H9 (cell line): Measurements from ENCODE around the gene NFAM1. TPM values are rescaled to one million over a fixed set of nuclear protein-coding genes. Genes with fewer than 3 reads are reported as not detected.

Experiments
- DNase-seq: peaks from one replicate; pipeline ENCODE4 v3.0.0-alpha.2; 2017
- H2AFZ ChIP-seq: one replicate; pipeline ENCODE4 v1.6.1; 2013; ENCODE audit warnings: mild to moderate bottlenecking, low read length, control low read depth, moderate library complexity
- H2AK5ac ChIP-seq: 2 replicates; pipeline ENCODE4 v1.6.1; 2013; ENCODE audit warnings: low read length, control low read depth, mixed read lengths; ENCODE audit not compliant: insufficient read length
- H2BK120ac ChIP-seq: one replicate; pipeline ENCODE4 v1.6.1; 2013; ENCODE audit warnings: low read depth, mild to moderate bottlenecking, low read length, control low read depth, inconsistent platforms; ENCODE audit not compliant: poor library complexity, severe bottlenecking
- H2BK12ac ChIP-seq: 2 replicates; pipeline ENCODE4 v1.6.1; 2013; ENCODE audit warnings: low read length, control low read depth, mixed read lengths, low read depth; ENCODE audit not compliant: insufficient read length
- H2BK15ac ChIP-seq: 2 replicates; pipeline ENCODE4 v1.6.1; 2013; ENCODE audit warnings: low read depth, low read length, control low read depth
- H2BK20ac ChIP-seq: one replicate; pipeline ENCODE4 v1.6.1; 2013; ENCODE audit warnings: low read depth, mild to moderate bottlenecking, low read length, control low read depth, inconsistent platforms; ENCODE audit not compliant: poor library complexity, severe bottlenecking
- H2BK5ac ChIP-seq: 2 replicates; pipeline ENCODE4 v1.6.1; 2013; ENCODE audit warnings: low read length, control low read depth, mixed read lengths; ENCODE audit not compliant: insufficient read length
- H3K14ac ChIP-seq: 2 replicates; pipeline ENCODE4 v1.6.1; 2013; ENCODE audit warnings: low read length, control low read depth; ENCODE audit not compliant: insufficient read depth
- H3K18ac ChIP-seq: 2 replicates; pipeline ENCODE4 v1.6.1; 2013; ENCODE audit warnings: low read depth, mild to moderate bottlenecking, mixed read lengths, low read length, control low read depth; ENCODE audit not compliant: insufficient read length
- H3K23ac ChIP-seq: 2 replicates; pipeline ENCODE4 v1.6.1; 2013; ENCODE audit warnings: low read length, control low read depth, mixed read lengths, low read depth; ENCODE audit not compliant: insufficient read length
- H3K23me2 ChIP-seq: 2 replicates; pipeline ENCODE4 v1.6.1; 2013; ENCODE audit warnings: low read depth, mild to moderate bottlenecking, mixed read lengths, low read length, control low read depth; ENCODE audit not compliant: insufficient read length, poor library complexity, severe bottlenecking
- H3K27ac ChIP-seq: 2 replicates; pipeline ENCODE4 v1.5.1; 2013; ENCODE audit warnings: low read length, control low read depth, mixed read lengths, low read depth; ENCODE audit not compliant: insufficient read length
- H3K27me3 ChIP-seq: 2 replicates; pipeline ENCODE4 v1.6.1; 2013; ENCODE audit warnings: low read length, control low read depth, inconsistent platforms; ENCODE audit not compliant: insufficient read depth
- H3K4ac ChIP-seq: 2 replicates; pipeline ENCODE4 v1.6.1; 2013; ENCODE audit warnings: low read depth, mild to moderate bottlenecking, control low read depth, inconsistent platforms, low read length, moderate library complexity
- H3K4me1 ChIP-seq: 2 replicates; pipeline ENCODE4 v1.6.1; 2013; ENCODE audit warnings: low read length, control low read depth, inconsistent platforms; ENCODE audit not compliant: insufficient read depth
- H3K4me2 ChIP-seq: 2 replicates; pipeline ENCODE4 v1.6.1; 2013; ENCODE audit warnings: low read length, control low read depth, mixed read lengths; ENCODE audit not compliant: insufficient read length, insufficient read depth
- H3K56ac ChIP-seq: 2 replicates; pipeline ENCODE4 v1.6.1; 2013; ENCODE audit warnings: low read depth, mild to moderate bottlenecking, mixed read lengths, low read length, control low read depth; ENCODE audit not compliant: insufficient read length
- H3K79me1 ChIP-seq: 2 replicates; pipeline ENCODE4 v1.6.1; 2013; ENCODE audit warnings: low read depth, mild to moderate bottlenecking, moderate library complexity, low read length, control low read depth, inconsistent platforms; ENCODE audit not compliant: insufficient read depth, poor library complexity, severe bottlenecking
- H3K79me2 ChIP-seq: 2 replicates; pipeline ENCODE4 v1.6.1; 2013; ENCODE audit warnings: low read length, control low read depth, inconsistent platforms; ENCODE audit not compliant: insufficient read depth
- H3K9ac ChIP-seq: 2 replicates; pipeline ENCODE4 v1.6.1; 2013; ENCODE audit warnings: low read length, control low read depth, mixed read lengths; ENCODE audit not compliant: insufficient read length; ENCODE audit errors: extremely low read depth
- H3K9me3 ChIP-seq: one replicate; pipeline ENCODE4 v1.6.1; 2013; ENCODE audit warnings: low read depth, low read length, inconsistent platforms; ENCODE audit not compliant: control insufficient read depth
- H3T11ph ChIP-seq: one replicate; pipeline ENCODE4 v1.6.1; 2013; ENCODE audit warnings: mild to moderate bottlenecking, low read length, control low read depth, inconsistent platforms
- H4K20me1 ChIP-seq: one replicate; pipeline ENCODE4 v1.6.1; 2013; ENCODE audit not compliant: control insufficient read depth, insufficient read length, insufficient read depth
- H4K5ac ChIP-seq: 2 replicates; pipeline ENCODE4 v1.6.1; 2013; ENCODE audit warnings: low read depth, mild to moderate bottlenecking, mixed read lengths, low read length, control low read depth; ENCODE audit not compliant: insufficient read length
- H4K8ac ChIP-seq: replicated peaks from 2 replicates; pipeline ENCODE4 v1.6.1; 2013; ENCODE audit warnings: low read length, control low read depth, mixed read lengths, low read depth; ENCODE audit not compliant: insufficient read length
- H4K91ac ChIP-seq: 2 replicates; pipeline ENCODE4 v1.6.1; 2013; ENCODE audit warnings: low read depth, mild to moderate bottlenecking, moderate library complexity, mixed read lengths, low read length, control low read depth; ENCODE audit not compliant: insufficient read length
- H3K27ac Mint-ChIP-seq, 3 experiments: 2 replicates in 2 of 3; 3 replicates in 1 of 3; pipeline ENCODE4 v1.8.0; 2020 to 2021; ENCODE audit warnings: mixed read lengths in 3 of 3, mild to moderate bottlenecking in 1 of 3, moderate library complexity in 1 of 3
- H3K27me3 Mint-ChIP-seq: 2 replicates; pipeline ENCODE4 v1.8.0; 2021; ENCODE audit warnings: low read depth, mild to moderate bottlenecking, moderate library complexity, mixed read lengths
- H3K36me3 Mint-ChIP-seq, 3 experiments: 2 replicates in 2 of 3; 3 replicates in 1 of 3; pipeline ENCODE4 v1.8.0; 2020 to 2021; ENCODE audit warnings: low read depth in 3 of 3, mixed read lengths in 3 of 3; ENCODE audit not compliant: insufficient read depth in 1 of 3
- H3K4me1 Mint-ChIP-seq, 2 experiments: 2 replicates each; pipeline ENCODE4 v1.8.0; 2020; ENCODE audit warnings: mixed read lengths in 2 of 2
- H3K4me3 Mint-ChIP-seq, 2 experiments: 2 replicates in 1 of 2; 3 replicates in 1 of 2; pipeline ENCODE4 v1.8.0; 2020 to 2021; ENCODE audit warnings: mild to moderate bottlenecking in 2 of 2, mixed read lengths in 2 of 2, moderate library complexity in 1 of 2
- H3K9me3 Mint-ChIP-seq, 2 experiments: 2 replicates in 1 of 2; 3 replicates in 1 of 2; pipeline ENCODE4 v1.8.0; 2020; ENCODE audit warnings: mild to moderate bottlenecking in 2 of 2, mixed read lengths in 2 of 2, moderate library complexity in 1 of 2
- WGBS: extraction: QIAGEN DNeasy Blood & Tissue Kit; methylation state at CpG from one replicate; pipeline ENCODE4 v1.1.7; 2013; ENCODE audit warnings: missing lambda C conversion rate, low lambda C conversion rate, mixed read lengths; ENCODE audit not compliant: insufficient read length; ENCODE audit errors: extremely low coverage; 5-methylcytosine and 5-hydroxymethylcytosine counted together
- total RNA-seq: library from RNA; stranded (reverse); gene quantifications from 2 replicates; pipeline ENCODE4 v1.2.1, GENCODE V29; 2021
- TF ChIP-seq, protein P1 (sequence below): fragments of 200-600 bp; sonication (generic); conservative IDR thresholded peaks from 3 replicates; pipeline ENCODE4 v1.8.0; 2021; ENCODE audit warnings: antibody characterized with exemption, mild to moderate bottlenecking

NFAM1 gene
- total RNA-seq, 1 experiment from 2014 or later: 0.68 TPM

- no peak overlapping the region for H3K27ac Mint-ChIP-seq
- WGBS: no CpG with 5 or more reads among the region's 8 CpGs
- H3K4ac ChIP-seq: no peak overlapping the region
Measured at GRCh38 chr22:42385696-42386095, 46.5 kb downstream of the NFAM1 start.

More at GRCh38 chr22:42385696-42386095, 46.5 kb downstream of the NFAM1 start:
- H3K14ac ChIP-seq: no peak overlapping the region; the same call in 1 of the 2 replicates
- no peaks in the 10 kb centered on the region for H3K27me3 ChIP-seq
- H4K8ac ChIP-seq: no peak overlapping the region
- no peaks in the 10 kb centered on the region for H3K4me1 ChIP-seq
- no peak overlapping the region for H3T11ph ChIP-seq
- no peak overlapping the region for H2BK15ac ChIP-seq
- H3K23ac ChIP-seq: no peak overlapping the region
- H3K56ac ChIP-seq: no peak overlapping the region
- H3K18ac ChIP-seq: no peak overlapping the region
- no peak overlapping the region for H3K4me2 ChIP-seq
- TF ChIP-seq, protein P1, sequence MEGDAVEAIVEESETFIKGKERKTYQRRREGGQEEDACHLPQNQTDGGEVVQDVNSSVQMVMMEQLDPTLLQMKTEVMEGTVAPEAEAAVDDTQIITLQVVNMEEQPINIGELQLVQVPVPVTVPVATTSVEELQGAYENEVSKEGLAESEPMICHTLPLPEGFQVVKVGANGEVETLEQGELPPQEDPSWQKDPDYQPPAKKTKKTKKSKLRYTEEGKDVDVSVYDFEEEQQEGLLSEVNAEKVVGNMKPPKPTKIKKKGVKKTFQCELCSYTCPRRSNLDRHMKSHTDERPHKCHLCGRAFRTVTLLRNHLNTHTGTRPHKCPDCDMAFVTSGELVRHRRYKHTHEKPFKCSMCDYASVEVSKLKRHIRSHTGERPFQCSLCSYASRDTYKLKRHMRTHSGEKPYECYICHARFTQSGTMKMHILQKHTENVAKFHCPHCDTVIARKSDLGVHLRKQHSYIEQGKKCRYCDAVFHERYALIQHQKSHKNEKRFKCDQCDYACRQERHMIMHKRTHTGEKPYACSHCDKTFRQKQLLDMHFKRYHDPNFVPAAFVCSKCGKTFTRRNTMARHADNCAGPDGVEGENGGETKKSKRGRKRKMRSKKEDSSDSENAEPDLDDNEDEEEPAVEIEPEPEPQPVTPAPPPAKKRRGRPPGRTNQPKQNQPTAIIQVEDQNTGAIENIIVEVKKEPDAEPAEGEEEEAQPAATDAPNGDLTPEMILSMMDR: no peak
- no peak overlapping the region for H2AFZ ChIP-seq
- H3K4me3 Mint-ChIP-seq: no peak overlapping the region
- H4K91ac ChIP-seq: no peak overlapping the region
- no peak overlapping the region for H2BK12ac ChIP-seq
- no peak overlapping the region for H4K5ac ChIP-seq
- H3K9me3 ChIP-seq: no peaks in the 10 kb centered on the region
- no peaks in the 10 kb centered on the region for H3K23me2 ChIP-seq
- no peaks in the 10 kb centered on the region for H3K79me1 ChIP-seq
- H3K36me3 Mint-ChIP-seq: no peaks in the 10 kb centered on the region
- H3K79me2 ChIP-seq: no peaks in the 10 kb centered on the region
- no peaks in the 10 kb centered on the region for H4K20me1 ChIP-seq
- no peak overlapping the region for H3K9ac ChIP-seq
- no peak overlapping the region for H3K27ac ChIP-seq
- no peak overlapping the region for H2BK120ac ChIP-seq
- no peak overlapping the region for H2BK20ac ChIP-seq
- no peak overlapping the region for H2AK5ac ChIP-seq
- no peak for DNase-seq
- H3K9me3 Mint-ChIP-seq: no peaks in the 10 kb centered on the region
- no peak overlapping the region for H2BK5ac ChIP-seq
- peaks cover 19 to 39% of the 10 kb centered on the region in 2 experiments for H3K4me1 Mint-ChIP-seq
- peaks cover 60% of the 10 kb centered on the region for H3K27me3 Mint-ChIP-seq
